ENCODE measurements around the gene RBM14.
A peak's percentile ranks its signal among the peaks of the same experiment; 100 is the strongest.

The RBM14 gene

GRCh38 chr11:66595245-66595904 is 21.1 kb upstream of the RBM14 start:
- no peaks in the 10 kb centered on the region for H3K27me3 ChIP-seq (ENCODE audit: insufficient read depth, poor library complexity, severe bottlenecking)
- no peak overlapping the region for H3K4me3 ChIP-seq (replicated peaks; ENCODE audit: insufficient read depth, low read length)
- TF ChIP-seq, protein P1, sequence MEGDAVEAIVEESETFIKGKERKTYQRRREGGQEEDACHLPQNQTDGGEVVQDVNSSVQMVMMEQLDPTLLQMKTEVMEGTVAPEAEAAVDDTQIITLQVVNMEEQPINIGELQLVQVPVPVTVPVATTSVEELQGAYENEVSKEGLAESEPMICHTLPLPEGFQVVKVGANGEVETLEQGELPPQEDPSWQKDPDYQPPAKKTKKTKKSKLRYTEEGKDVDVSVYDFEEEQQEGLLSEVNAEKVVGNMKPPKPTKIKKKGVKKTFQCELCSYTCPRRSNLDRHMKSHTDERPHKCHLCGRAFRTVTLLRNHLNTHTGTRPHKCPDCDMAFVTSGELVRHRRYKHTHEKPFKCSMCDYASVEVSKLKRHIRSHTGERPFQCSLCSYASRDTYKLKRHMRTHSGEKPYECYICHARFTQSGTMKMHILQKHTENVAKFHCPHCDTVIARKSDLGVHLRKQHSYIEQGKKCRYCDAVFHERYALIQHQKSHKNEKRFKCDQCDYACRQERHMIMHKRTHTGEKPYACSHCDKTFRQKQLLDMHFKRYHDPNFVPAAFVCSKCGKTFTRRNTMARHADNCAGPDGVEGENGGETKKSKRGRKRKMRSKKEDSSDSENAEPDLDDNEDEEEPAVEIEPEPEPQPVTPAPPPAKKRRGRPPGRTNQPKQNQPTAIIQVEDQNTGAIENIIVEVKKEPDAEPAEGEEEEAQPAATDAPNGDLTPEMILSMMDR (IDR thresholded peaks at IDR 0.05; ENCODE audit: insufficient read depth, low read length) = no peak
- peak; percentile 44; the same call in 1 of the 2 replicates for TF ChIP-seq SPI1 (IDR thresholded peaks at IDR 0.05; ENCODE audit: borderline replicate concordance, low read depth)
- TF ChIP-seq GABPA (IDR thresholded peaks at IDR 0.05; ENCODE audit: low read depth) = no peak; the same call in 1 of the 2 replicates
- TF ChIP-seq, protein P2, sequence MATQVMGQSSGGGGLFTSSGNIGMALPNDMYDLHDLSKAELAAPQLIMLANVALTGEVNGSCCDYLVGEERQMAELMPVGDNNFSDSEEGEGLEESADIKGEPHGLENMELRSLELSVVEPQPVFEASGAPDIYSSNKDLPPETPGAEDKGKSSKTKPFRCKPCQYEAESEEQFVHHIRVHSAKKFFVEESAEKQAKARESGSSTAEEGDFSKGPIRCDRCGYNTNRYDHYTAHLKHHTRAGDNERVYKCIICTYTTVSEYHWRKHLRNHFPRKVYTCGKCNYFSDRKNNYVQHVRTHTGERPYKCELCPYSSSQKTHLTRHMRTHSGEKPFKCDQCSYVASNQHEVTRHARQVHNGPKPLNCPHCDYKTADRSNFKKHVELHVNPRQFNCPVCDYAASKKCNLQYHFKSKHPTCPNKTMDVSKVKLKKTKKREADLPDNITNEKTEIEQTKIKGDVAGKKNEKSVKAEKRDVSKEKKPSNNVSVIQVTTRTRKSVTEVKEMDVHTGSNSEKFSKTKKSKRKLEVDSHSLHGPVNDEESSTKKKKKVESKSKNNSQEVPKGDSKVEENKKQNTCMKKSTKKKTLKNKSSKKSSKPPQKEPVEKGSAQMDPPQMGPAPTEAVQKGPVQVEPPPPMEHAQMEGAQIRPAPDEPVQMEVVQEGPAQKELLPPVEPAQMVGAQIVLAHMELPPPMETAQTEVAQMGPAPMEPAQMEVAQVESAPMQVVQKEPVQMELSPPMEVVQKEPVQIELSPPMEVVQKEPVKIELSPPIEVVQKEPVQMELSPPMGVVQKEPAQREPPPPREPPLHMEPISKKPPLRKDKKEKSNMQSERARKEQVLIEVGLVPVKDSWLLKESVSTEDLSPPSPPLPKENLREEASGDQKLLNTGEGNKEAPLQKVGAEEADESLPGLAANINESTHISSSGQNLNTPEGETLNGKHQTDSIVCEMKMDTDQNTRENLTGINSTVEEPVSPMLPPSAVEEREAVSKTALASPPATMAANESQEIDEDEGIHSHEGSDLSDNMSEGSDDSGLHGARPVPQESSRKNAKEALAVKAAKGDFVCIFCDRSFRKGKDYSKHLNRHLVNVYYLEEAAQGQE (IDR thresholded peaks at IDR 0.05; ENCODE audit: insufficient replicate concordance, low read depth) = no peak
- 0 out of 2 replicates have a peak, but pooled peaks have one; percentile 32 for TF ChIP-seq POLR2AphosphoS5 (IDR thresholded peaks at IDR 0.05; ENCODE audit: low read depth)
- peak in 1 of 2 experiments; percentile 91 for DNase-seq (ENCODE audit: low read depth in 1 of 2, low spot score in 1 of 2)
- peak overlapping the region; percentile 75 for H3K27ac ChIP-seq (replicated peaks)

GRCh38 chr11:66598993-66599392 is 17.4 kb upstream of the RBM14 start:
- no peak for DNase-seq (ENCODE audit: low read depth in 1 of 2, low spot score in 1 of 2)
- TF ChIP-seq POLR2AphosphoS5 (IDR thresholded peaks at IDR 0.05; ENCODE audit: low read depth) (no peak), GABPA (IDR thresholded peaks at IDR 0.05; ENCODE audit: low read depth) (no peak)
- TF ChIP-seq, protein P1 (IDR thresholded peaks at IDR 0.05; ENCODE audit: insufficient read depth, low read length) = no peak
- no peaks in the 10 kb centered on the region for H3K27me3 ChIP-seq (ENCODE audit: insufficient read depth, poor library complexity, severe bottlenecking)
- no peak overlapping the region for H3K27ac ChIP-seq (replicated peaks)
- no peak overlapping the region for H3K4me3 ChIP-seq (replicated peaks; ENCODE audit: insufficient read depth, low read length)

DNA sequence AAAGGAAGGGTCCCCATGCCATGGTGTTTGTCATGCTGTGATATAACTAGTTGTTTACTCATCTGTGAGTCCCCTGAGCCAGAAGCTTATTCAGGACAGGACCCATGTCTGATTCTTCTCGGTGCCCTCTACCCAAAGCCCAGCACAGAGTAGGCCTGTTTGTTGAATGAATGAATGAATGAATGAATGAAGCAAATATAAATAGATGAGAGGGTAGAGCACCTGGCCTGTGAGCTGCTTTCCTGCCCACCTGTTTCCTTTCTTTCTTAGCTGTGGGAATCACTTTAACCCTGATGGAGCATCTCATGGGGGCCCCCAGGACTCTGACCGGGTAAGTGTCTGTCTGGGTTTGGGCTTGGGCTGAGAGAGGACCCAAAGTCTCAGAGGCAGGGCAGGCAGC is 16.2 kb upstream of the RBM14 start:
- Histone ChIP-seq H3K27me3 (ENCODE audit: insufficient read depth, poor library complexity, severe bottlenecking) (no peaks in the 10 kb centered on the region), H3K4me3 (replicated peaks; ENCODE audit: insufficient read depth, low read length) (no peak overlapping the region), H3K27ac (replicated peaks) (no peak overlapping the region)
- DNase-seq (ENCODE audit: low read depth in 1 of 2, low spot score in 1 of 2) = no peak
- TF ChIP-seq GABPA (IDR thresholded peaks at IDR 0.05; ENCODE audit: low read depth) (no peak), POLR2AphosphoS5 (IDR thresholded peaks at IDR 0.05; ENCODE audit: low read depth) (no peak), SPI1 (IDR thresholded peaks at IDR 0.05; ENCODE audit: borderline replicate concordance, low read depth) (no peak)
- TF ChIP-seq, protein P1 (IDR thresholded peaks at IDR 0.05; ENCODE audit: insufficient read depth, low read length) = no peak
- TF ChIP-seq, protein P2 (IDR thresholded peaks at IDR 0.05; ENCODE audit: insufficient replicate concordance, low read depth) = no peak
